ENCODE measurements around the gene SCN10A. TPM values are rescaled to one million over a fixed set of nuclear protein-coding genes. Genes with fewer than 3 reads are reported as not detected.

SCN10A gene
- total RNA-seq, 1 donor from 2014 or later: not detected

GRCh38 chr3:38739396-38739689 is 76.7 kb downstream of the SCN10A start:
- Mint-ChIP-seq H3K36me3 (ENCODE audit: low read depth) (no peaks in the 10 kb centered on the region), H3K27ac (ENCODE audit: unreplicated experiment) (no peak overlapping the region), H3K4me3 (ENCODE audit: unreplicated experiment) (no peak overlapping the region), H3K4me1 (ENCODE audit: low read depth) (no peaks in the 10 kb centered on the region), H3K27me3 (ENCODE audit: low read depth) (peaks cover 12% of the 10 kb centered on the region), H3K9me3 (ENCODE audit: low read depth) (no peaks in the 10 kb centered on the region)
- no peak for TF ChIP-seq CTCF (IDR thresholded peaks at IDR 0.05)
- no peak for DNase-seq (ENCODE audit: low spot score)

GRCh38 chr3:38738630-38739395 is 77.2 kb downstream of the SCN10A start:
- H3K27ac Mint-ChIP-seq (ENCODE audit: unreplicated experiment): no peak overlapping the region
- DNase-seq (ENCODE audit: low spot score): no peak
- peak; percentile 65 for TF ChIP-seq CTCF (IDR thresholded peaks at IDR 0.05)

GRCh38 chr3:38731522-38731921 is 84.5 kb downstream of the SCN10A start:
- no peaks in the 10 kb centered on the region for H3K36me3 Mint-ChIP-seq (ENCODE audit: low read depth)
- no peaks in the 10 kb centered on the region for H3K9me3 Mint-ChIP-seq (ENCODE audit: low read depth)
- H3K27ac Mint-ChIP-seq (ENCODE audit: unreplicated experiment): no peak overlapping the region
- H3K4me3 Mint-ChIP-seq (ENCODE audit: unreplicated experiment): no peak overlapping the region
- DNase-seq (ENCODE audit: low spot score): no peak
- TF ChIP-seq CTCF (IDR thresholded peaks at IDR 0.05): no peak
- H3K4me1 Mint-ChIP-seq (ENCODE audit: low read depth): no peaks in the 10 kb centered on the region
- peaks cover 6% of the 10 kb centered on the region for H3K27me3 Mint-ChIP-seq (ENCODE audit: low read depth)

More at GRCh38 chr3:38738630-38739395, 77.2 kb downstream of the SCN10A start:
- H3K27me3 Mint-ChIP-seq (ENCODE audit: low read depth): peaks cover 9% of the 10 kb centered on the region
- no peaks in the 10 kb centered on the region for H3K4me1 Mint-ChIP-seq (ENCODE audit: low read depth)
- H3K4me3 Mint-ChIP-seq (ENCODE audit: unreplicated experiment): no peak overlapping the region
- H3K9me3 Mint-ChIP-seq (ENCODE audit: low read depth): no peaks in the 10 kb centered on the region
- H3K36me3 Mint-ChIP-seq (ENCODE audit: low read depth): no peaks in the 10 kb centered on the region

- H3K36me3 Mint-ChIP-seq (ENCODE audit: low read depth): no peaks in the 10 kb centered on the region
- peaks cover 6% of the 10 kb centered on the region for H3K27me3 Mint-ChIP-seq (ENCODE audit: low read depth)
- H3K9me3 Mint-ChIP-seq (ENCODE audit: low read depth): no peaks in the 10 kb centered on the region
- no peak for TF ChIP-seq CTCF (IDR thresholded peaks at IDR 0.05)
- no peak for DNase-seq (ENCODE audit: low spot score)
- no peak overlapping the region for H3K4me3 Mint-ChIP-seq (ENCODE audit: unreplicated experiment)
- no peaks in the 10 kb centered on the region for H3K4me1 Mint-ChIP-seq (ENCODE audit: low read depth)
- H3K27ac Mint-ChIP-seq (ENCODE audit: unreplicated experiment): no peak overlapping the region
Observed at GRCh38 chr3:38730281-38730680, 85.7 kb downstream of the SCN10A start.

GRCh38 chr3:38728008-38728407 is 88.0 kb downstream of the SCN10A start:
- Mint-ChIP-seq H3K9me3 (ENCODE audit: low read depth) (no peaks in the 10 kb centered on the region), H3K27me3 (ENCODE audit: low read depth) (peaks cover 8% of the 10 kb centered on the region), H3K36me3 (ENCODE audit: low read depth) (no peaks in the 10 kb centered on the region), H3K27ac (ENCODE audit: unreplicated experiment) (no peak overlapping the region), H3K4me3 (ENCODE audit: unreplicated experiment) (no peak overlapping the region), H3K4me1 (ENCODE audit: low read depth) (no peaks in the 10 kb centered on the region)
- TF ChIP-seq CTCF (IDR thresholded peaks at IDR 0.05): no peak
- DNase-seq (ENCODE audit: low spot score): no peak

All from chondrocyte (in vitro differentiated cells).